Activated T-cell treated with anti-CD3 and anti-CD28 coated beads for 24 hours (primary cell): ENCODE results near the gene UNCX.

Experiments
- DNase-seq: peaks from one replicate; pipeline ENCODE4 v3.0.0-alpha.2; 2020; ENCODE audit warnings: low read depth

The UNCX gene

GRCh38 chr7:1243964-1244416 is 11.3 kb downstream of the UNCX start:
- no peak for DNase-seq

- no peak for DNase-seq
Observed at GRCh38 chr7:1244700-1245523, 12.2 kb downstream of the UNCX start.

GRCh38 chr7:1245524-1246050 is 12.9 kb downstream of the UNCX start:
- no peak for DNase-seq

- DNase-seq: no peak
Observed at GRCh38 chr7:1246160-1246870, 13.6 kb downstream of the UNCX start.

GRCh38 chr7:1246871-1247526 is 14.3 kb downstream of the UNCX start:
- no peak for DNase-seq

- no peak for DNase-seq
Observed at GRCh38 chr7:1247527-1248041, 14.9 kb downstream of the UNCX start.

- DNase-seq: no peak
Observed at GRCh38 chr7:1248143-1248915, 15.7 kb downstream of the UNCX start.

GRCh38 chr7:1248916-1249581 is 16.4 kb downstream of the UNCX start:
- DNase-seq: no peak

- DNase-seq: no peak
Observed at GRCh38 chr7:1249731-1250130, 17.1 kb downstream of the UNCX start.

- no peak for DNase-seq
Observed at GRCh38 chr7:1250901-1251300, 18.2 kb downstream of the UNCX start.

- no peak for DNase-seq
Observed at GRCh38 chr7:1251796-1252539, 19.3 kb downstream of the UNCX start.

- DNase-seq: no peak
Observed at GRCh38 chr7:1252540-1253090, 19.9 kb downstream of the UNCX start.

- DNase-seq: no peak
Observed at GRCh38 chr7:1253681-1254181, 21.1 kb downstream of the UNCX start.

GRCh38 chr7:1254281-1255079 is 21.8 kb downstream of the UNCX start:
- DNase-seq: no peak

- no peak for DNase-seq
Observed at GRCh38 chr7:1255080-1255816, 22.6 kb downstream of the UNCX start.

GRCh38 chr7:1255817-1256340 is 23.2 kb downstream of the UNCX start:
- no peak for DNase-seq

- DNase-seq: no peak
Observed at GRCh38 chr7:1256621-1257020, 23.9 kb downstream of the UNCX start.

- no peak for DNase-seq
Observed at GRCh38 chr7:1257221-1257620, 24.5 kb downstream of the UNCX start.
